Gastrocnemius medialis (tissue), 4 donors: ENCODE results near the gene DPAGT1. TPM values are rescaled to one million over a fixed set of nuclear protein-coding genes. Genes with fewer than 3 reads are reported as not detected.

Experiments
- ATAC-seq, 2 donors: fragments of 150-250 bp; one replicate each; pipeline ENCODE4 v1.9.1; 2016
- DNase-seq, 2 donors: peaks; one replicate each; pipeline ENCODE4 v3.0.0-alpha.2; 2019
- H3K27ac ChIP-seq, 4 donors: fragments of 200-600 bp; sonication (generic); 1 replicate in 1 of 4; 2 replicates in 3 of 4; pipeline ENCODE4 v1.5.1; 2016 to 2018; ENCODE audit warnings: mild to moderate bottlenecking in 2 of 4, moderate library complexity in 1 of 4
- H3K27me3 ChIP-seq, 3 donors: fragments of 200-600 bp; sonication (generic) in 2 of 3; 1 replicate in 1 of 3; 2 replicates in 2 of 3; pipeline versions ENCODE4 v1.5.1 to v1.6.0; 2016 to 2019; ENCODE audit warnings: mild to moderate bottlenecking in 1 of 3, moderate library complexity in 1 of 3
- H3K36me3 ChIP-seq, 2 donors: fragments of 200-600 bp; sonication (generic) in 1 of 2; one replicate each; pipeline ENCODE4 v1.5.1; 2017 to 2018
- H3K4me1 ChIP-seq, 2 donors: fragments of 200-600 bp; sonication (generic) in 1 of 2; one replicate each; pipeline ENCODE4 v1.5.1; 2016 to 2017; ENCODE audit warnings: mild to moderate bottlenecking in 2 of 2
- H3K4me3 ChIP-seq, 4 donors: fragments of 200-600 bp; sonication (generic) in 3 of 4; 1 replicate in 1 of 4; 2 replicates in 3 of 4; pipeline ENCODE4 v1.5.1; 2016 to 2019; ENCODE audit warnings: mild to moderate bottlenecking in 2 of 4
- H3K9me3 ChIP-seq, 3 donors: fragments of 200-600 bp; sonication (generic) in 2 of 3; 1 replicate in 1 of 3; 2 replicates in 2 of 3; pipeline ENCODE4 v1.5.1; 2016 to 2019
- POLR2A ChIP-seq, 2 donors: fragments of 450-650 bp; IDR thresholded peaks; one replicate each; pipeline ENCODE4 v1.6.1; 2017; ENCODE audit warnings: antibody characterized with exemption in 2 of 2, mild to moderate bottlenecking in 2 of 2, moderate library complexity in 2 of 2
- in situ Hi-C, 4 donors: fragments of 200-750 bp; cut with MboI; loops; one replicate each; pipeline versions ENCODE4 v1.15.0 to v1.8.0; 2017; ENCODE audit warnings: low sequenced_read_pairs in 4 of 4
- intact Hi-C: fragments of 100-400 bp; cut with DNase I; formaldehyde crosslinking; loops from one replicate; pipeline ENCODE4 v1.15.1; 2023; ENCODE audit warnings: low total_unique reads
- total RNA-seq, 4 donors: library from RNA; depleted of rRNA; stranded (reverse); fragments of >200 nt; gene quantifications; one replicate each; pipeline versions ENCODE4 v1.1.0 to v1.2.3, GENCODE V29; 2016
- TF ChIP-seq, protein P1 (sequence below), 5 experiments: fragments of 450-650 bp in 3 of 5; fragments of 200-600 bp in 2 of 5; sonication (generic) in 2 of 5; IDR thresholded peaks in 4 of 5; conservative IDR thresholded peaks in 1 of 5; 1 replicate in 4 of 5; 2 replicates in 1 of 5; pipeline ENCODE4 v1.5.1; 2016 to 2019; ENCODE audit warnings: antibody characterized with exemption in 5 of 5, mild to moderate bottlenecking in 3 of 5, moderate library complexity in 3 of 5

Gene DPAGT1
- total RNA-seq, 4 donors from 2014 or later = 8.9 to 34.0 (median 15.1) TPM

GRCh38 chr11:119077839-119078238 is 23.8 kb downstream of the DPAGT1 start:
- no peaks in the 10 kb centered on the region for H3K27me3 ChIP-seq
- intact Hi-C loops (no loop called here), in situ Hi-C loops (no loop called here)
- no peaks in the 10 kb centered on the region for H3K4me1 ChIP-seq
- no peak overlapping the region for H3K4me3 ChIP-seq
- no peak for DNase-seq
- TF ChIP-seq, protein P1, sequence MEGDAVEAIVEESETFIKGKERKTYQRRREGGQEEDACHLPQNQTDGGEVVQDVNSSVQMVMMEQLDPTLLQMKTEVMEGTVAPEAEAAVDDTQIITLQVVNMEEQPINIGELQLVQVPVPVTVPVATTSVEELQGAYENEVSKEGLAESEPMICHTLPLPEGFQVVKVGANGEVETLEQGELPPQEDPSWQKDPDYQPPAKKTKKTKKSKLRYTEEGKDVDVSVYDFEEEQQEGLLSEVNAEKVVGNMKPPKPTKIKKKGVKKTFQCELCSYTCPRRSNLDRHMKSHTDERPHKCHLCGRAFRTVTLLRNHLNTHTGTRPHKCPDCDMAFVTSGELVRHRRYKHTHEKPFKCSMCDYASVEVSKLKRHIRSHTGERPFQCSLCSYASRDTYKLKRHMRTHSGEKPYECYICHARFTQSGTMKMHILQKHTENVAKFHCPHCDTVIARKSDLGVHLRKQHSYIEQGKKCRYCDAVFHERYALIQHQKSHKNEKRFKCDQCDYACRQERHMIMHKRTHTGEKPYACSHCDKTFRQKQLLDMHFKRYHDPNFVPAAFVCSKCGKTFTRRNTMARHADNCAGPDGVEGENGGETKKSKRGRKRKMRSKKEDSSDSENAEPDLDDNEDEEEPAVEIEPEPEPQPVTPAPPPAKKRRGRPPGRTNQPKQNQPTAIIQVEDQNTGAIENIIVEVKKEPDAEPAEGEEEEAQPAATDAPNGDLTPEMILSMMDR (IDR thresholded peaks at IDR 0.05 in 4 of 5, conservative IDR thresholded peaks at IDR 0.05 in 1 of 5) = no peak
- no peak for TF ChIP-seq POLR2A (IDR thresholded peaks at IDR 0.05)
- H3K36me3 ChIP-seq = peaks cover 12 to 99% of the 10 kb centered on the region in 2 donors
- no peaks in the 10 kb centered on the region for H3K9me3 ChIP-seq
- no peak for ATAC-seq
- H3K27ac ChIP-seq = no peak overlapping the region

DNA sequence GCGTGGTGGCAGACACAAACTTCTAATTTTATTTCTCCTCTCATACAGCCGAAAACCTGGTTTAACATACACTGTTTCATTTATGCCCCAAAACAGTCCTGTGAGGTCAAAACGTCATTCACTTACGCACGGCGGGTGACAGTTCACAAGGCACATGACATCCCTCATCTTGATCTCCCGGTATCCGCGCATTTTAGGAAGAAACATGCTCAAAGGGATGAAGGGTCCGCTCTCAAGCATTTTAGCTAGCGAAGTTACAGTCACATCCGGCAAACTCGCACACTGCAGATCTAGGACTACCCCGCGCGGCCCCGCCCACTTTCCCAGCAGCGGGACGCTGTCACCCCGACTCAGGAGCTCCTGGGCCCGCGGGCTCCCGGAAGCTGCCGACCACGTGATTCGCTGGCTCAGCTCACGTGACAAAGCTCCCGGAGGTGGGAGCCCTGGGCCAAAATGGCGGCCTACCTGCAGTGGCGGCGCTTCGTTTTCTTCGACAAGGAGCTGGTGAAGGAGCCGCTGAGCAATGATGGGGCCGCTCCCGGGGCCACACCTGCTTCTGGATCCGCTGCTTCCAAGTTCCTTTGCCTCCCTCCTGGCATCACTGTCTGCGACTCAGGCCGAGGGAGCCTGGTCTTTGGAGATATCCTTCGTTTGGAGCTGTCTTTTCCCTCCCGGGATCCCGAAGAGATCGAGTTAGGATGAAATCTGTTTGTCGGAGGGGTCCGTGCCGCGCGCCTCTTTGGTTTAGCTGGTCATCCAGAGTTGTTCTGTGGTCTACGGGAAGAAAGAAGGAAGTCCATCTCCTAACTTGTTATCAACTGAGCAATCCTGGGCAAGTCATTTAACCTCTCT is 34.1 kb downstream of the DPAGT1 start, which contains the start of gene VPS11:
Gene VPS11 (plus strand): TSS at position 448 of the 852 bp plus-strand sequence. CDS start 6 bp downstream, at position 454.
- Histone ChIP-seq H3K36me3 (peaks cover 0 to 32% of the 10 kb centered on the region in 2 donors), H3K4me1 (peaks cover 25 to 26% of the 10 kb centered on the region in 2 donors), H3K27ac (peak within 1 kb of the TSS; percentile 85 to 91 (median 90)), H3K9me3 (no peaks in the 10 kb centered on the region), H3K27me3 (no peaks in the 10 kb centered on the region), H3K4me3 (peak within 1 kb of the TSS; percentile 84 to 97 (median 91))
- ATAC-seq (peak; percentile 95 to 96), DNase-seq (peak; percentile 95 to 97)
- intact Hi-C loops = loop anchor here (1.0 to 10.0 kb wide), 5 partner anchors 10 to 137 kb away; partner anchors contain the start of genes C2CD2L, CBL, HMBS and HYOU1
- TF ChIP-seq POLR2A (IDR thresholded peaks at IDR 0.05) = peak; percentile 70 to 71
- TF ChIP-seq, protein P1 (IDR thresholded peaks at IDR 0.05 in 4 of 5, conservative IDR thresholded peaks at IDR 0.05 in 1 of 5) = peak in 1 of 5 experiments; percentile 26
- in situ Hi-C loops = no loop called here

- Histone ChIP-seq H3K27me3 (no peaks in the 10 kb centered on the region), H3K36me3 (peaks cover 0 to 10% of the 10 kb centered on the region in 2 donors), H3K9me3 (no peaks in the 10 kb centered on the region), H3K27ac (no peak overlapping the region), H3K4me1 (peaks cover 25 to 32% of the 10 kb centered on the region in 2 donors), H3K4me3 (no peak overlapping the region)
- TF ChIP-seq, protein P1 (IDR thresholded peaks at IDR 0.05 in 4 of 5, conservative IDR thresholded peaks at IDR 0.05 in 1 of 5) = no peak
- no peak for TF ChIP-seq POLR2A (IDR thresholded peaks at IDR 0.05)
- DNase-seq (no peak), ATAC-seq (no peak)
- intact Hi-C loops = loop anchor here (10.0 kb wide), 1 partner anchor 139 kb away; the partner anchor contains the start of gene CBL
- in situ Hi-C loops = no loop called here
These were observed 36.3 kb downstream of the DPAGT1 start for GRCh38 chr11:119065369-119065768.

GRCh38 chr11:119062779-119063178 is 38.9 kb downstream of the DPAGT1 start:
- no peak overlapping the region for H3K4me3 ChIP-seq
- ATAC-seq = no peak
- intact Hi-C loops (loop anchor here (10.0 kb wide), 1 partner anchor 142 kb away; the partner anchor contains the start of gene CBL), in situ Hi-C loops (no loop called here)
- peaks cover 0 to 5% of the 10 kb centered on the region in 2 donors for H3K36me3 ChIP-seq
- DNase-seq = no peak
- H3K27me3 ChIP-seq = no peaks in the 10 kb centered on the region
- peaks cover 18 to 26% of the 10 kb centered on the region in 2 donors for H3K4me1 ChIP-seq
- TF ChIP-seq POLR2A (IDR thresholded peaks at IDR 0.05) = no peak
- TF ChIP-seq, protein P1 (IDR thresholded peaks at IDR 0.05 in 4 of 5, conservative IDR thresholded peaks at IDR 0.05 in 1 of 5) = no peak
- H3K9me3 ChIP-seq = no peaks in the 10 kb centered on the region
- H3K27ac ChIP-seq = peak overlapping the region in 2 of 4 donors; percentile 3 to 26
